Fibroblast of mammary gland (primary cell): Measurements from ENCODE around the gene CORT.
A peak's percentile ranks its signal among the peaks of the same experiment; 100 is the strongest.
"Not testable (repeated sequence)": the region's sequence is repeated elsewhere in the genome, so short reads cannot be mapped to it uniquely, and the experiment has no call there.

Experiments used
- DNase-seq: peaks from one replicate; pipeline ENCODE4 v3.0.0-alpha.2; 2010; ENCODE audit warnings: low read depth
- H3K4me3 ChIP-seq: 2 replicates; pipeline ENCODE4 v1.5.1; 2011; ENCODE audit warnings: low read depth, mild to moderate bottlenecking, low read length, moderate library complexity; ENCODE audit not compliant: control insufficient read depth
- CTCF ChIP-seq: conservative IDR thresholded peaks from 2 replicates; pipeline ENCODE4 v1.5.1; 2011; ENCODE audit warnings: low read depth, low read length, inconsistent platforms; ENCODE audit not compliant: control insufficient read depth, insufficient read depth

CORT gene

GRCh38 chr1:10473145-10473765 is 23.4 kb downstream of the CORT start:
- DNase-seq, result no peak
- H3K4me3 ChIP-seq, result no peak overlapping the region
- TF ChIP-seq CTCF, result no peak

GRCh38 chr1:10474309-10474612 is 24.4 kb downstream of the CORT start:
- not testable (repeated sequence) for DNase-seq
- H3K4me3 ChIP-seq, result peak overlapping the region; percentile 72

- TF ChIP-seq CTCF, result no peak
- DNase-seq, result peak; percentile 75
- peak within 1 kb of the TSS; percentile 72 for H3K4me3 ChIP-seq
These were observed 25.0 kb downstream of the CORT start, which contains the start of gene PEX14 for GRCh38 chr1:10474613-10475507. TSS of gene PEX14 (plus strand) at chr1:10474950. CDS start at chr1:10474967, 17 bp downstream.

- TF ChIP-seq CTCF, result no peak
- peak overlapping the region; percentile 72 for H3K4me3 ChIP-seq
- DNase-seq, result no peak
These were observed 25.7 kb downstream of the CORT start for GRCh38 chr1:10475510-10475909.

- DNase-seq, result no peak
- no peak for TF ChIP-seq CTCF
- H3K4me3 ChIP-seq, result no peak overlapping the region
These were observed 29.5 kb downstream of the CORT start for GRCh38 chr1:10479296-10479695.

- no peak for TF ChIP-seq CTCF
- H3K4me3 ChIP-seq, result no peak overlapping the region
- no peak for DNase-seq
These were observed 30.8 kb downstream of the CORT start for GRCh38 chr1:10480614-10481013.

- no peak for TF ChIP-seq CTCF
- H3K4me3 ChIP-seq, result no peak overlapping the region
- DNase-seq, result peak; percentile 51
These were observed 34.7 kb downstream of the CORT start for GRCh38 chr1:10484521-10484920.
